ENCODE results near the gene NTF4.
"Not testable (repeated sequence)": the region's sequence is repeated elsewhere in the genome, so short reads cannot be mapped to it uniquely, and the experiment has no call there.

The NTF4 gene

DNA sequence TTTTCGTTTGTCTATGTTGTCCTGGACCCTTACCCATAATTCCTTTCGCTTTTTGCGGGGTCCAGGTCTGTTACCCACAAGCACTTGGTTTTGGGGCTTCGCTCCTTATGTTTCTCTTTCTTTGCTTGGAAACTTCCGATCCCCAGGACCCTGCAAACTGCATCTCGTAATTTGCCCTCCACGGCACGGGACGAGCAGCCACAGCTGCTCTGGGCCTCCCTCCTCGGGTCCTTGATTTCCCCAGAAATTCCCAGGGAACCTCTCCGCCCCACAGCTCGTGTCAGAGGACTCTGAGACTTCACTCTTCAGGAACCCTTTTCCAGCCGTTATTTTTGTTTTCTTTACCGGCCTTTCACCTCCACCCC is 21.2 kb upstream of the NTF4 start:
- peak overlapping the region; percentile 90 for H3K27ac ChIP-seq
- TF ChIP-seq ZFX (IDR thresholded peaks at IDR 0.05) (no peak), CTCF (conservative IDR thresholded peaks at IDR 0.05) (no peak)

GRCh38 chr19:49085020-49085867 is 20.6 kb upstream of the NTF4 start, which contains the start of gene SNRNP70:
Gene SNRNP70 (plus strand): TSS chr19:49085451. CDS start chr19:49086415, 964 bp downstream.
- TF ChIP-seq ZFX (IDR thresholded peaks at IDR 0.05) (peak; percentile 80), CTCF (conservative IDR thresholded peaks at IDR 0.05) (no peak)

GRCh38 chr19:49084206-49085019 is 19.8 kb upstream of the NTF4 start:
- H3K27ac ChIP-seq = peak overlapping the region; percentile 90

More at GRCh38 chr19:49085020-49085867, 20.6 kb upstream of the NTF4 start, which contains the start of gene SNRNP70:
- H3K27ac ChIP-seq = peak within 1 kb of the TSS; percentile 90

DNA sequence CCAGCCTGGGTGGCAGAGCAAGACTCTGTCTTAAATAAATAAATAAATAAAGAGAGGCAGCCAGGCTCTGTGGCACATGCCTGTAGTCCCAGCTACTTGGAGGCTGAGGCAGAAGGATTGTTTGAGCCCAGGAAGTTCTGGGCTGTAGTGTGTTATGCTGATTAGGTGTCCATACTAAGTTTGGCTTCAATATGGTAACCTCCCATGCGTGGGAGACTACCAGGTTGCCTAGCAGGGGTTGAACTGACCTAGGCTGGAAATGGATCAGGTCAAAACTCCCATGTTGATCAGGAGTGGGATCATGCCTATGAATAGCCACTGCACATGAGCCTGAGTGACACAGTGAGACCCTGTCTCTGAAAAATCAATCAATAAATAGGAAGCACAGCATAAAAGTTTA is 16.7 kb upstream of the NTF4 start:
- H3K27ac ChIP-seq = no peak overlapping the region
- TF ChIP-seq ZFX (IDR thresholded peaks at IDR 0.05) = no peak
- no peak for TF ChIP-seq CTCF (conservative IDR thresholded peaks at IDR 0.05)

More at GRCh38 chr19:49084206-49085019, 19.8 kb upstream of the NTF4 start:
- TF ChIP-seq ZFX (IDR thresholded peaks at IDR 0.05) (no peak), CTCF (conservative IDR thresholded peaks at IDR 0.05) (no peak)

DNA sequence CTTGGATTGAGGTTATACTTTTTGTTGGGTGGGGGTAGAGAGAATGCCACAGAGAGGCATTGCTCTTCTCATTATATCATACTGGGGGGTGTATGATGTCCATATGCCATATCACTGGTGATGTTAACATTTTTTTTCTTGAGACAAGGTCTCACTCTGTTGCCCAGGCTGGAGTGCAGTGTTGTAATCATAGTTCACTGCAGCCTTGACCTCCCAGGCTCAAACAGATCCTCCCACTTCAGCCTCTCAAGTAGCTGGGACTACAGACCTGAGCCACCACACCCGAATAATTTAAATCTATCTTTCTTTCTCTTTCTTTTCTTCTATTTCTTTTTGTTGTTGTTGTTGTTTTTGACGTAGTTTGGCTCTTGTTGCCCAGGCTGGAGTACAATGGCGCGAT is 15.8 kb upstream of the NTF4 start:
- no peak for TF ChIP-seq ZFX (IDR thresholded peaks at IDR 0.05)
- TF ChIP-seq CTCF (conservative IDR thresholded peaks at IDR 0.05) = no peak
- H3K27ac ChIP-seq = no peak overlapping the region

GRCh38 chr19:49074869-49075268 is 10.3 kb upstream of the NTF4 start:
- peak; percentile 62 for TF ChIP-seq CTCF (conservative IDR thresholded peaks at IDR 0.05)

More at GRCh38 chr19:49074869-49075268, 10.3 kb upstream of the NTF4 start:
- not testable (repeated sequence) for H3K27ac ChIP-seq

All from C4-2B (cell line).